NK-92 (cell line): ENCODE results near the gene ARFGAP3.
"Not testable (repeated sequence)": the region's sequence is repeated elsewhere in the genome, so short reads cannot be mapped to it uniquely, and the experiment has no call there.

ENCODE experiments used
- DNase-seq: peaks from one replicate; lab custom pipeline; 2025; ENCODE audit not compliant: unreplicated experiment; lab: John Stamatoyannopoulos, UW

Gene ARFGAP3

DNA sequence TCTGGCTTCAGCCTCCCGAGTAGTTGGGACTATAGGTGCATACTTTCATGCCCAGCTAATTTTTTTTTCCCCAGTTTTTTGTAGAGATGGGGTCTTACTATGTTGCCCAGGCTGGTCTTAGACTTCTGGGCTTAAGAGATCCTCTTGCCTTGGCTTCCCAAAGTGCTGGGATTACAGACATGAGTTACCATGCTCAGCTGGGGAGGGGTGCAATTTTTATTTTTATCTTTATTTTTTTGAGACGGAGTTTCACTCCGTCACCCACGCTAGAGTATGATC is 86.7 kb downstream of the ARFGAP3 start:
- no peak for DNase-seq

- DNase-seq = no peak
Observed at GRCh38 chr22:42769574-42770447, 87.3 kb downstream of the ARFGAP3 start.

DNA sequence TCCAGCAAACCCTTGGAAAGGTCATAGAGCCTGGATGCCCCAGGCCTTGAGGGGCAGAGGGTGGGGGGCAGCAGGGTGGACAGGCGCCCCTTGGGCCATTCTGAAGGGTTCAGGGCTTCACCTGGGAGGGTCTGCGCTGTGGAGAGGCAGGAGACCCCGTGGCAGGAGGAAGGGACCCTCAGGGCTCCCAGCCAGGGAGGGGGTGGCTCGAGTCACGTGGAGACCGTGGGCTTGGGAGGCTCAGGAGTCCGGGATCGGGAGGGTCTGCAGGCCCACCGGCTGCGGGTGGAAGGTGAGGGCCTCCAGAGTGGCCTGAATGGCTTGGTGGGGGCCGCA is 87.9 kb downstream of the ARFGAP3 start:
- DNase-seq = no peak

GRCh38 chr22:42768385-42769035 is 88.6 kb downstream of the ARFGAP3 start:
- no peak for DNase-seq

- DNase-seq = no peak
Observed at GRCh38 chr22:42766860-42767259, 90.2 kb downstream of the ARFGAP3 start.

- DNase-seq = no peak
Observed at GRCh38 chr22:42764895-42765363, 92.1 kb downstream of the ARFGAP3 start.

DNA sequence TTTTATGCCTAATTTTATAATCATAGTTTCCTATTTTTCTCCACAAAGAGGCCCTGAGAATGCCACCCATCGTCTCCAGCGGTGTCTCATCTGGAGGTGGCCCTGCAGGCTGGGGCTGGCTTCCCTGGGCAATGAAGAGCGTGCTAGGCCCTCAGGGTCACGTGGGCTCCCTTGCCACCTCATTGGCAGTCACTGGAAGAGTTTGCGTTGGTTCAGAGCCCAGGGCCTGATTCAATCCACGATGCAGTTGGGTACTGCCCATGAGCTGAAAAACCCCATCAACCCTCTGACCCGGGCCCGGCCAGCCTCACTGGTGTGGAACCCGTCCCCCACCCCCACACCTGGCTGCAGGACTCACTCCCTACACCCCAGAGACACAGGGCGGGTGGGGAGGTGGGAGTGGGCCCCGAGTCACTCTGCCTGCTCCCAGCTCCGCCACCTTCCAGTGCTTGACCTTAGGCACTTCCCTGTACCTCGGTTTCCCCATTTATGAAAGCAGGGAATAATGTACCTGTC is 93.0 kb downstream of the ARFGAP3 start:
- DNase-seq = no peak

GRCh38 chr22:42760806-42761565 is 96.1 kb downstream of the ARFGAP3 start:
- no peak for DNase-seq

DNA sequence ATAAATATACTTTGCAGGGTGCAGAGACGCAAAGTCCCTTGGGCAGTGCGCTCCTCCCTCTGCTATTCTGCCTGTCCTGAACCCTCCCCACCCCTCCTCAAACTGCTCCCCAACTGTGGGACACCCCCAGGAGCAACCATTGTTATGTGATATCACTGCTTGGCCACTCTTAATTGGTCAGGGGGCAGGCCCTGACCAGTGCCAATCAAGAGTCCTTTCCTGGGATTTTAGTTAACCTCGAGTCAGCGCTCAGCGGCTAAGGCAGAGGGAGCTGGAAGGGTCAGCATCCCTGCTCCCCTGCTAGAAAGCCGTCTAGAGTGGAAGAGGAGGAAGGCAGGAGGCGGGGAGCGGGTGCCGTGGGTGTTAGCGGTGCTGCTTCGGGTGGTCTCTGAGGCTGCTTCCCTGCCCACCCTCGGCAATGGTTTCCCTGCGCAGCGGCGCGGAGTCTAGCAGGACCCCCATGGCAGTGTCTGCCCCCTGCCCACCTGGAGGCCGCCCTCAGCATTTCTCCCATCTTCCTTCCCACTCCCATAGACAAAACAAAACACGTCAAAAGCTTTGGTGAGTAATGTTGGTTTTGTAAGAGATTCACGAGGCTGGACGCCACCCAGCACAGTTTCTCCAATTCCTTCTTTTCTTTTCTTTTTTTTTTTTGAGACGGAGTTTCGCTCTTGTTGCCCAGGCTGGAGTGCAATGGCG is 98.0 kb downstream of the ARFGAP3 start:
- DNase-seq = no peak

DNA sequence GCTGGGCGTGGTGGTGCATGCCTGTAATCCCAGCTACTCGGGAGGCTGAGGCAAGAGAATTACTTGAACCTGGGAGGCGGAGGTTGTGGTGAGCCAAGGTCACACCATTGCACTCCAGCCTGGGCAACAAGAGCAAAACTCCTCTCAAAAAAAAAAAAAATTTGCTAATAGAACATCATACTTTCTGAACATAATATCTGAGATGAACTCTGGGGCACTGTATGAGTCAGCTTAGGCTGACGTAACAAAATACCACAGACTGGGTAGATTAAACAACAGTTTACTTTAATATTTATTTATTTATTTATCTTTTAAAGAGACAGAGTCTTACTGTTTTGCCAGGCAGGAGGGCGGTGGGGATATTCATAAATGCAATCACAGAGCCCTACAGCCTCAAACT is 101.5 kb downstream of the ARFGAP3 start:
- DNase-seq = not testable (repeated sequence)

DNA sequence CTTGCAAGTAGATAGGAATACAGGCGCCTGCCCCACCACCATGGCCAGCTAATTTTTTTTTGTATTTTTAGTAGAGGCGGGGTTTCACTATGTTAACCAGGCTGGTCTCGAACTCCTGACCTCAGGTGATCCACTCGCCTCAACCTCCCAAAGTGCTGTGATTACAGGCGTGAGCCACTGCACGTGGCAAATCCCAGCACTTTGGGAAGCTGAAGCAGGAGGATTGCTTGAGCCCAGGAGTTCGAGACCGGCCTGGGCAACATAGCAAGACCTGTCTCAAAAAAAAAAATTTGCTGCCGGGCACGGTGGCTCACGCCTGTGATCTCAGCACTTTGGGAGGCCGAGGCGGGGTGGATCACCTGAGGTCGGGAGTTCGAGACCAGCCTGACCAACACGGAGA is 102.0 kb downstream of the ARFGAP3 start:
- not testable (repeated sequence) for DNase-seq

DNA sequence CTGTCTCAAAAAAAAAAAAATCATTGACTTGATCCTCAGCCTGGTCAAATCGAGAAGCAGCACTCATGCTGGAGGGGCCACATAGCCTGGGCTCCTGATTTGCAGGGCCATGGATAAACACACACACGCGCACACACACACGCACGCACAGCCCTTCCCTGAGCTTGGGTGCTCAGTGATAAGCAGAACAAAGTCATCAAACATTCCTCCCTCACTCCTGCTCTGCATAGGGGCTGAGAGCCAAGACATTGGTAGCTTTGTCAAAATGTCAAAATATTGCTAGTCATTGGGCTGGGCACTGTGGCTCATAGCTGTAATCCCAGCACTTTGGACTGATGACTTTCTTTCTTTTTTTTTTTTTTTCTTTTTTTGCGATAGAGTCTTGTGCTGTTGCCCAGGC is 102.4 kb downstream of the ARFGAP3 start:
- no peak for DNase-seq

DNA sequence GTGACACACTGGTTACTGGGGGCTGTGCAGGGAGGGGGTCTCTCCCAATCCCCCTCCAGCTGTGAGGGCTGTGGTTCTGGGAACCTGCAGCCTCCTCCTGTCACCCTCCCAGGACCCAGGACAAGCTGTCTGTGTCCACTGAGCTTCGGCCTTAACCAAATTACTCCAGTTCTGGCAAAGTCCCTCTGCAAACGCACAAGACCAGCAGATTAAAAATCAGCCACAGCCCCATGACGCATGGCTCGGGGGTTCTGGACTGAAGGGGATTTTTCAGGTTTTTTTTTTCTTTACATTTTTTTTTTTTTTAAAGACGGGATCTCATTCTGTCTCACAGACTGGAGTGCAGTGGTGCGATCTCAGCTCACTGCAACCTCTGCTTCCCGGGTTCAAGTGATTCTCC is 104.2 kb downstream of the ARFGAP3 start:
- DNase-seq = no peak

GRCh38 chr22:42752230-42752746 is 104.8 kb downstream of the ARFGAP3 start:
- no peak for DNase-seq

DNA sequence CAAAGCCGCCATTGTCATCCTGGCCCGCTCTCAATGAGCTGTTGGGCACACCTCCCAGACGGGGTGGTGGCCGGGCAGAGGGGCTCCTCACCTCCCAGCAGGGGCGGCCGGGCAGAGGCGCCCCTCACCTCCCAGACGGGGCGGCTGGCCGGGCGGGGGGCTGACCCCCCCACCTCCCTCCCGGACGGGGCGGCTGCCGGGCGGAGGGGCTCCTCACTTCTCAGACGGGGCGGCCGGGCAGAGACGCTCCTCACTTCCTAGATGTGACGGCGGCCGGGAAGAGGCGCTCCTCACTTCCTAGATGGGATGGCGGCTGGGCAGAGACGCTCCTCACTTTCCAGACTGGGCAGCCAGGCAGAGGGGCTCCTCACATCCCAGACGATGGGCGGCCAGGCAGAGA is 106.7 kb downstream of the ARFGAP3 start:
- not testable (repeated sequence) for DNase-seq

DNA sequence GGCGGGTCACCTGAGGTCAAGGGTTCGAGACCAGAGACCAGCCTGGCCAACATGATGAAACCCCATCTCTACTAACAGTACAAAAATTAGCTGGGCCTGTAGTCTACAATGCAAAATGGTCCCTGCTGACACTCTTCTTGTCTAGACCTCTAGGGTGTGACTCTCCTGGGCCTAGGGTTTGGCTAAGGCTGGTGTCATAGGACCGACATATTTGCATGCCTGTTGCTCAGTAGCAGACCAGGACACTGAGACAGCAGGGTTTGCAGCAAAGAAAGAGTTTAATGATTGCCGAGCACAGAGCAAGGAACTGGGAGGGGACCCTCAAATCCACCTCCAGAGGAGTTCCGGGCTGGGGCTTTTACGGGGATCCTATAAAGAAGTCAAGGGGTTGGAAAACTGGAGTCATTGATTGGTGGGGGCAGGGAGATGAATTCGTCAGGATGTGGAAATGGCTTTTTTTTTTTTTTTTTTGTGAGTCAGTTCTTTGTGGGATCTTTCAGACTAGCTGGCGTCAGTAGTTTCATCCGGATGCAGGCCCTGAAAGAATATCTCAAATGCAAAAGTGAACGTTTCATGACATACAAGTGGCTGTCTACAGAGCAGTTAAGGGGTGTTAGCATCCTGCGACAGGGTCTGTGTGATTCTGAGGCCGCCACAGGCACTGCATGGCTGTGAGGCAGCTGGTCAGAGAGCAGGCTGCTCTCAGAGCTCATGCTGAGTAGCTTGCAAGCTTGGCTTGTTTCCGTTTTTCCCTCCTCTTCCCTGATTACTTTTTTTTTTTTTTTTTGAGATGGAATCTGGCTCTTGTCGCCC is 109.2 kb downstream of the ARFGAP3 start:
- DNase-seq = no peak
